Measurements from ENCODE around the gene CTAGE6.
"Not testable (repeated sequence)": the region's sequence is repeated elsewhere in the genome, so short reads cannot be mapped to it uniquely, and the experiment has no call there.

CTAGE6 gene

GRCh38 chr7:143757596-143757995, at the start of gene CTAGE6:
TSS of gene CTAGE6 (minus strand) at chr7:143757696. CDS start at chr7:143757658, 38 bp downstream.
- DNase-seq, result not testable (repeated sequence)

- not testable (repeated sequence) for DNase-seq
Measured at GRCh38 chr7:143806664-143807071, 49.2 kb upstream of the CTAGE6 start.

- not testable (repeated sequence) for DNase-seq
Measured at GRCh38 chr7:143797896-143798290, 40.4 kb upstream of the CTAGE6 start.

GRCh38 chr7:143797119-143797895, 39.8 kb upstream of the CTAGE6 start:
- not testable (repeated sequence) for DNase-seq

GRCh38 chr7:143795653-143796052, 38.2 kb upstream of the CTAGE6 start:
- not testable (repeated sequence) for DNase-seq

- DNase-seq, result not testable (repeated sequence)
Measured at GRCh38 chr7:143792633-143793032, 35.1 kb upstream of the CTAGE6 start.

- not testable (repeated sequence) for DNase-seq
Measured at GRCh38 chr7:143785415-143786182, 28.1 kb upstream of the CTAGE6 start.

GRCh38 chr7:143779591-143779990, 22.1 kb upstream of the CTAGE6 start:
- not testable (repeated sequence) for DNase-seq

GRCh38 chr7:143772738-143773468, 15.4 kb upstream of the CTAGE6 start:
- DNase-seq, result not testable (repeated sequence)

GRCh38 chr7:143767531-143767930, 10.0 kb upstream of the CTAGE6 start:
- not testable (repeated sequence) for DNase-seq

- not testable (repeated sequence) for DNase-seq
Measured at GRCh38 chr7:143765678-143766077, 8.2 kb upstream of the CTAGE6 start.

GRCh38 chr7:143763065-143763464, 5.6 kb upstream of the CTAGE6 start:
- DNase-seq, result not testable (repeated sequence)

GRCh38 chr7:143745340-143745739, 12.2 kb downstream of the CTAGE6 start:
- not testable (repeated sequence) for DNase-seq

GRCh38 chr7:143737037-143737819, 20.3 kb downstream of the CTAGE6 start:
- DNase-seq, result not testable (repeated sequence)

- DNase-seq, result no peak
Measured at GRCh38 chr7:143735962-143736361, 21.5 kb downstream of the CTAGE6 start.

- no peak for DNase-seq
Measured at GRCh38 chr7:143733876-143734275, 23.6 kb downstream of the CTAGE6 start.

- DNase-seq, result no peak
Measured at GRCh38 chr7:143728333-143728862, 29.1 kb downstream of the CTAGE6 start.

- DNase-seq, result not testable (repeated sequence)
Measured at GRCh38 chr7:143727561-143727960, 29.9 kb downstream of the CTAGE6 start.

GRCh38 chr7:143726143-143726542, 31.4 kb downstream of the CTAGE6 start:
- DNase-seq, result not testable (repeated sequence)

GRCh38 chr7:143720335-143720734, 37.2 kb downstream of the CTAGE6 start:
- DNase-seq, result not testable (repeated sequence)

- not testable (repeated sequence) for DNase-seq
Measured at GRCh38 chr7:143715543-143716193, 41.8 kb downstream of the CTAGE6 start.
